HG03571 (cell line): ENCODE results near the gene DLGAP4.
"Not testable (repeated sequence)": the region's sequence is repeated elsewhere in the genome, so short reads cannot be mapped to it uniquely, and the experiment has no call there.

Experiments
- ATAC-seq: cut with Tn5 transposase; IDR thresholded peaks from one replicate; pipeline ENCODE4 v1.9.1; 2021; ENCODE audit not compliant: unreplicated experiment

Gene DLGAP4

GRCh38 chr20:36493801-36494114, 187.6 kb downstream of the DLGAP4 start:
- ATAC-seq, result no peak

- ATAC-seq, result no peak
Observed at GRCh38 chr20:36496707-36497669, 190.8 kb downstream of the DLGAP4 start.

- no peak for ATAC-seq
Observed at GRCh38 chr20:36497856-36498255, 191.7 kb downstream of the DLGAP4 start.

GRCh38 chr20:36498386-36499179, 192.4 kb downstream of the DLGAP4 start:
- ATAC-seq, result no peak

GRCh38 chr20:36499211-36499610, 193.1 kb downstream of the DLGAP4 start:
- no peak for ATAC-seq

GRCh38 chr20:36499723-36500501, 193.8 kb downstream of the DLGAP4 start:
- ATAC-seq, result no peak

GRCh38 chr20:36501367-36502006, 195.3 kb downstream of the DLGAP4 start:
- ATAC-seq, result no peak

GRCh38 chr20:36504295-36504694, 198.2 kb downstream of the DLGAP4 start:
- ATAC-seq, result no peak

GRCh38 chr20:36506253-36506652, 200.1 kb downstream of the DLGAP4 start:
- no peak for ATAC-seq

GRCh38 chr20:36507746-36508145, 201.6 kb downstream of the DLGAP4 start:
- no peak for ATAC-seq

GRCh38 chr20:36519012-36519719, 213.0 kb downstream of the DLGAP4 start:
- ATAC-seq, result no peak

GRCh38 chr20:36519944-36520343, 213.8 kb downstream of the DLGAP4 start:
- ATAC-seq, result no peak

GRCh38 chr20:36521526-36521925, 215.4 kb downstream of the DLGAP4 start:
- no peak for ATAC-seq

- not testable (repeated sequence) for ATAC-seq
Observed at GRCh38 chr20:36522412-36522811, 216.3 kb downstream of the DLGAP4 start.

GRCh38 chr20:36523341-36523740, 217.2 kb downstream of the DLGAP4 start:
- no peak for ATAC-seq

- ATAC-seq, result no peak
Observed at GRCh38 chr20:36525620-36526365, 219.7 kb downstream of the DLGAP4 start.

GRCh38 chr20:36526521-36527011, 220.4 kb downstream of the DLGAP4 start:
- ATAC-seq, result no peak

GRCh38 chr20:36527331-36528125, 221.4 kb downstream of the DLGAP4 start:
- ATAC-seq, result no peak
